ENCODE data around the gene ZNF521.

- no peak for TF ChIP-seq CTCF (IDR thresholded peaks at IDR 0.05; ENCODE audit: low read depth, low read length, missing input control)
- TF ChIP-seq NR2F2 (IDR thresholded peaks at IDR 0.05) = no peak
- no peak for TF ChIP-seq RAD21 (IDR thresholded peaks at IDR 0.05)
- TF ChIP-seq GABPA (IDR thresholded peaks at IDR 0.05 in 1 of 2, conservative IDR thresholded peaks at IDR 0.05 in 1 of 2) = no peak
- TF ChIP-seq, protein P1, sequence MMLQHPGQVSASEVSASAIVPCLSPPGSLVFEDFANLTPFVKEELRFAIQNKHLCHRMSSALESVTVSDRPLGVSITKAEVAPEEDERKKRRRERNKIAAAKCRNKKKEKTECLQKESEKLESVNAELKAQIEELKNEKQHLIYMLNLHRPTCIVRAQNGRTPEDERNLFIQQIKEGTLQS (IDR thresholded peaks at IDR 0.05) = no peak
- TF ChIP-seq MAX (IDR thresholded peaks at IDR 0.05) = no peak
- no peak for TF ChIP-seq FOXA1 (IDR thresholded peaks at IDR 0.05)
Measured at GRCh38 chr18:25052511-25052921, 299.4 kb downstream of the ZNF521 start.
